Coronary artery (tissue), 2 donors: ENCODE data around the gene RAP1B.

ENCODE experiments used
- DNase-seq: peaks from one replicate; pipeline ENCODE4 v3.0.0-alpha.2; 2017; ENCODE audit warnings: low spot score
- H3K27ac ChIP-seq, 2 donors: fragments of 200-600 bp; sonication (generic); one replicate each; pipeline ENCODE4 v1.5.1; 2016 to 2019
- H3K4me3 ChIP-seq: fragments of 200-600 bp; sonication (generic); 2 replicates; pipeline ENCODE4 v1.5.1; 2016; ENCODE audit warnings: mild to moderate bottlenecking, moderate library complexity
- TF ChIP-seq, protein P1 (sequence below): fragments of 200-600 bp; sonication (generic); IDR thresholded peaks from one replicate; pipeline ENCODE4 v1.5.1; 2019; ENCODE audit warnings: antibody characterized with exemption

Gene RAP1B

DNA sequence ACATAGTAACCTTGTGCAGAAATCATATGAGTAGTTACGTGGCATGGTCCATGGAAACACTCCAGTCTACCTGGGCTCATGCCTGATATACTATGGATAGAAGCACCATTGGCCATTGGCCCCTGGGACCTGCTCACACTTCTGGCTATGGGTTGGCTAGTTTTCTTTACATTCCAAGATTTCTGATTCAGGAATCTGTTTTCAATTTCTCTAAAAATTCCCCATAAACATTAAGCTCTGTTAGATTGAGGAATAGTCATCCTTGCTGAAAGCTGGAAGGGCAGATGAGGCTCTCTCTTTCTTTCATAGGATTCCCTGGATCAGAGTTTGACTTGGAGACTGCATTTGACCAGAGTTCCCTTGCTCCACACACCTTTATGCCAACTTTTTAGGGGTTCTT, 37.3 kb upstream of the RAP1B start:
- H3K4me3 ChIP-seq, result no peak overlapping the region
- no peak overlapping the region for H3K27ac ChIP-seq
- no peak for DNase-seq
- TF ChIP-seq, protein P1, sequence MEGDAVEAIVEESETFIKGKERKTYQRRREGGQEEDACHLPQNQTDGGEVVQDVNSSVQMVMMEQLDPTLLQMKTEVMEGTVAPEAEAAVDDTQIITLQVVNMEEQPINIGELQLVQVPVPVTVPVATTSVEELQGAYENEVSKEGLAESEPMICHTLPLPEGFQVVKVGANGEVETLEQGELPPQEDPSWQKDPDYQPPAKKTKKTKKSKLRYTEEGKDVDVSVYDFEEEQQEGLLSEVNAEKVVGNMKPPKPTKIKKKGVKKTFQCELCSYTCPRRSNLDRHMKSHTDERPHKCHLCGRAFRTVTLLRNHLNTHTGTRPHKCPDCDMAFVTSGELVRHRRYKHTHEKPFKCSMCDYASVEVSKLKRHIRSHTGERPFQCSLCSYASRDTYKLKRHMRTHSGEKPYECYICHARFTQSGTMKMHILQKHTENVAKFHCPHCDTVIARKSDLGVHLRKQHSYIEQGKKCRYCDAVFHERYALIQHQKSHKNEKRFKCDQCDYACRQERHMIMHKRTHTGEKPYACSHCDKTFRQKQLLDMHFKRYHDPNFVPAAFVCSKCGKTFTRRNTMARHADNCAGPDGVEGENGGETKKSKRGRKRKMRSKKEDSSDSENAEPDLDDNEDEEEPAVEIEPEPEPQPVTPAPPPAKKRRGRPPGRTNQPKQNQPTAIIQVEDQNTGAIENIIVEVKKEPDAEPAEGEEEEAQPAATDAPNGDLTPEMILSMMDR, result no peak

DNA sequence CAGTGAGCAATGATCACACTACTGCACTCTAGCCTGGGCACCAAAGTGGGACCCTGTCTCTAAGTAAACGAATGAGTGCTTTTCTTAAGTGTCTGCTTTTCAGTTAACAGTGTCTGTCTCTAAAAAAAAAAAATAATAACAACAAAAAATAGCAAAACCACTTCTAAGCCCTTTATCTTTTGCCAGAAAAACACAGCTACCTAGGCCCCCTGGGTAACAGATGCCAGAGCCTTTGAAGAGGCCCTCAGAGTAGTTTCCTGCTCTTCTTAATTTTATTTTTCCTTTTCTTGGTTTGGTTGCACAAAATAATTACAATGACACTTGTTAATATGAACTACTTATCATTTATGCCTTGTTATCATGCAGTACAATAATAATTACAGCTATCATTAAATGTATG, 32.8 kb upstream of the RAP1B start:
- no peak for DNase-seq
- TF ChIP-seq, protein P1, result no peak
- Histone ChIP-seq H3K27ac (no peak overlapping the region), H3K4me3 (no peak overlapping the region)

DNA sequence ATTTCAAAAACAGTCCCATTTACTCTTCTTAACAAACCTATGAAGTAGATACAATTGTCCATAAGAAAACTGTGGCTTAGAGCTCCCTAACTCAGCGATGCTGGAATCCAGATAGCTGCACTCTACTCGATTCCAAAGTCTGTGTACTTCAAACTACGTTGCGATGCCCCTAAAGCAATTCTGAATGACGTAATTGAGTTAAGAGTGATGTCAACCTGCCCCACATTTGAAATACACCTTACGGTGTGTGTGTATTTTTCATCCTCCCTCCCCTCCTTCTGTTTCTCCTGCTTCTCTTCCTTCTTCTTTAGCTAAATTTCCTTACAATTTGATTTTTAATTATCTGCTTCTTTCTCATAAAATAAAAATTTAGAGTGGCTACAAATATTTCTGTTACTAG, 31.9 kb upstream of the RAP1B start:
- TF ChIP-seq, protein P1, result no peak
- no peak overlapping the region for H3K27ac ChIP-seq
- no peak overlapping the region for H3K4me3 ChIP-seq
- DNase-seq, result no peak

DNA sequence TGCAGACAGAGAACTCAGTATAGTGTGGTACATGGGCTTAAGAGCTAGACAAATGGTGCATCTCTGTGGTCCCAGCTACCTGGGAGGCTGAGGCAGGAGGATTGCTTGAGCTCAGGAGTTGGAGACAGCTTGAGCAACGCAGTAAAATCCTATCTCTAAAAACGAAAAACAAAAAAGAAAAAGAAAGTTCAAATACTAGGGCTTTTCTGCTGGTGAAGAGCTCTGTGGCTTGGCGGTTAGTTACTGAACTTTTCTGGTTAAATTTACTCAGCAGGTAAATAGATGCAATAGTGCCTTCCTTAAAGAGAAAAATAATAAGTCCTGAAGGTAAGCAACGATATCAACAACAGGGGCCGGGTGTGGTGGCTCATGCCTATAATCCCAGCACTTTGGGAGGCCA, 31.4 kb upstream of the RAP1B start:
- H3K27ac ChIP-seq, result no peak overlapping the region
- DNase-seq, result no peak
- TF ChIP-seq, protein P1, result no peak
- no peak overlapping the region for H3K4me3 ChIP-seq

DNA sequence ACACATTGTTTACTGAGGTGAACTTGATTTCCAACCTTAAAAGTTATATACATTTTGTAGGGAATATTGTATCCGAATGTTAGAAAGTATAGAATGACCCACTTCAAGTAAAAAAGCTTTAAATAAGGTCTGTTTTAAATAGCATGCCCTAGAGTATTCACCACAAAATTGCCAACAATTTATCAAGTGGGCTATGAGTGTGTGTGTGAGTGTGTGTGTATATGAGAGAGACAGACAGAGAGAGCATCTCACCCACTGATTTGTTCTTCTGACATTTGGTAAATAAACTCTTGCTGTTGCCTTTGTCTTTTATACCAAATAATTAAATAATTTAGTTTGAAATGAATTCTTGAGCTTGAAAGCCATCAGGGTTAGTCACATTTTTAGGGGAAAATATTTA, 29.8 kb upstream of the RAP1B start:
- TF ChIP-seq, protein P1, result no peak
- Histone ChIP-seq H3K27ac (no peak overlapping the region), H3K4me3 (no peak overlapping the region)
- no peak for DNase-seq

DNA sequence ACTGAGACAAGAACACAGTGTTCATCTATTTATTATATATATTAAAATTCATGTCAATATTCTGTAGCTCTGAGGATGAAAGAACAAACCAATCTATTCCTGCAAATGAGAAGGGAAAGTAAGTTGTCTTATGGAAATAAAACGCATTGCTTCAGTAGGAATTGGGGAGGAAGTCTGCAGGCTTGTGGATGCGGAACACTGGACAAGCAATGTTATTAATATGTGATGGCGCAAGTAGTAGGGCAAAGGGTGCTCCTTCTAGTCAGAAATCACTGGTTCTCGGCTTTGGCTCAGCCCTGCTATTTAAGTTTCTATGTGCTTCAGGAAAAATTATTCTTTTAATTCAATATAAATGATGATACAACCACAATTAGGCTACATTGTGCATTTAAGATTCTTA, 28.8 kb upstream of the RAP1B start:
- TF ChIP-seq, protein P1, result no peak
- no peak for DNase-seq
- H3K27ac ChIP-seq, result no peak overlapping the region
- H3K4me3 ChIP-seq, result no peak overlapping the region

DNA sequence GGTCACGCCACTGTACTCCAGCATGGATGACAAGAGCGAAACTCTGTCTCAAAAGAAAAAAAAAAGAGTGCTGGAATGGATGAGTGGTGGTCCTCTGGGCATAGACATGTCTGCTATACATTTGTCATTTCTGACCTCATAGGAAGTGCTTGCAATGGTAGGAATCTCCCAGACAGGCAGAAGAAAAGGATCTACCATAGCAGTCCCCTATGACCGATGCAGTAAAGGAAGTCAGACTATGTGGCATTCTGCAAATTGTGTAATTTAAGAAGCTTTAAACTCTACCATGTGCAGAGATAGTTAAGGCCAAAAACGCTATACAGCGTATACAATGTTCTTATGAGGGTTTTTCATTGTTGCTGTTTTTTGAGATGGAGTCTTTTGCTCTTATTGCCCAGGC, 24.7 kb upstream of the RAP1B start:
- TF ChIP-seq, protein P1, result no peak
- Histone ChIP-seq H3K27ac (no peak overlapping the region), H3K4me3 (no peak overlapping the region)
- DNase-seq, result no peak
